GM19452 (cell line): ENCODE data around the gene RMP24.

Source experiments
- ATAC-seq: cut with Tn5 transposase; IDR thresholded peaks from one replicate; pipeline ENCODE4 v1.9.1; 2021; ENCODE audit not compliant: unreplicated experiment

Gene RMP24

GRCh38 chr18:36025025-36025424, 52.5 kb downstream of the RMP24 start:
- no peak for ATAC-seq

- no peak for ATAC-seq
Observed at GRCh38 chr18:36028859-36029258, 56.4 kb downstream of the RMP24 start.
